Hippocampal formation (tissue), 2 donors: ENCODE data around the gene VEGFA.

Experiments used
- DNase-seq, 2 donors: peaks; one replicate each; lab custom pipeline; 2025; lab: John Stamatoyannopoulos, UW

Gene VEGFA

GRCh38 chr6:43785220-43785752 lies 15.3 kb downstream of the VEGFA start:
- DNase-seq, result no peak

- no peak for DNase-seq
Observed at GRCh38 chr6:43785904-43786303, 15.9 kb downstream of the VEGFA start.

GRCh38 chr6:43786664-43787329 lies 16.8 kb downstream of the VEGFA start:
- no peak for DNase-seq

GRCh38 chr6:43788301-43788700 lies 18.3 kb downstream of the VEGFA start:
- DNase-seq, result no peak

GRCh38 chr6:43789447-43789846 lies 19.4 kb downstream of the VEGFA start:
- no peak for DNase-seq

- DNase-seq, result no peak
Observed at GRCh38 chr6:43790031-43790430, 20.0 kb downstream of the VEGFA start.

GRCh38 chr6:43791745-43792422 lies 21.9 kb downstream of the VEGFA start:
- DNase-seq, result no peak

GRCh38 chr6:43793154-43793874 lies 23.3 kb downstream of the VEGFA start:
- no peak for DNase-seq

GRCh38 chr6:43793875-43794242 lies 23.8 kb downstream of the VEGFA start:
- no peak for DNase-seq

- DNase-seq, result no peak
Observed at GRCh38 chr6:43795421-43795820, 25.4 kb downstream of the VEGFA start.

- DNase-seq, result no peak
Observed at GRCh38 chr6:43796168-43796567, 26.2 kb downstream of the VEGFA start.

GRCh38 chr6:43796903-43797890 lies 27.2 kb downstream of the VEGFA start:
- no peak for DNase-seq

GRCh38 chr6:43797919-43798318 lies 27.9 kb downstream of the VEGFA start:
- no peak for DNase-seq

GRCh38 chr6:43798688-43799444 lies 28.9 kb downstream of the VEGFA start:
- DNase-seq, result no peak

- DNase-seq, result no peak
Observed at GRCh38 chr6:43799551-43800297, 29.7 kb downstream of the VEGFA start.

- no peak for DNase-seq
Observed at GRCh38 chr6:43800298-43800623, 30.2 kb downstream of the VEGFA start.

GRCh38 chr6:43800746-43801494 lies 30.9 kb downstream of the VEGFA start:
- DNase-seq, result no peak

- DNase-seq, result no peak
Observed at GRCh38 chr6:43801495-43802181, 31.6 kb downstream of the VEGFA start.
